Hepatocyte (in vitro differentiated cells): ENCODE measurements around the gene ME2. TPM values are rescaled to one million over a fixed set of nuclear protein-coding genes. Genes with fewer than 3 reads are reported as not detected.

Source experiments
- DNase-seq: peaks from one replicate; pipeline ENCODE4 v3.0.0-alpha.2; 2016; ENCODE audit warnings: low spot score
- H2AFZ ChIP-seq: fragments of 200-600 bp; sonication (generic); 2 replicates; pipeline ENCODE4 v1.6.0; 2016; ENCODE audit warnings: antibody characterized with exemption, mild to moderate bottlenecking
- H3K27ac ChIP-seq: fragments of 200-600 bp; sonication (generic); 2 replicates; pipeline ENCODE4 v1.5.1; 2016; ENCODE audit warnings: mild to moderate bottlenecking
- H3K27me3 ChIP-seq: fragments of 200-600 bp; sonication (generic); 2 replicates; pipeline ENCODE4 v1.6.1; 2016
- H3K36me3 ChIP-seq: fragments of 200-600 bp; sonication (generic); replicated peaks from 2 replicates; pipeline ENCODE4 v1.5.1; 2016; ENCODE audit warnings: low read depth; ENCODE audit not compliant: insufficient read depth
- H3K4me1 ChIP-seq: fragments of 200-600 bp; sonication (generic); 2 replicates; pipeline ENCODE4 v1.5.1; 2016; ENCODE audit warnings: mild to moderate bottlenecking, moderate library complexity; ENCODE audit not compliant: insufficient read depth
- H3K4me2 ChIP-seq: fragments of 200-600 bp; sonication (generic); 2 replicates; pipeline ENCODE4 v1.6.0; 2016
- H3K4me3 ChIP-seq: fragments of 200-600 bp; sonication (generic); 2 replicates; pipeline ENCODE4 v1.5.1; 2016; ENCODE audit warnings: mild to moderate bottlenecking
- H3K79me2 ChIP-seq: fragments of 200-600 bp; sonication (generic); 2 replicates; pipeline ENCODE4 v1.6.0; 2017; ENCODE audit warnings: mild to moderate bottlenecking
- H3K9me2 ChIP-seq: fragments of 200-600 bp; sonication (generic); replicated peaks from 2 replicates; pipeline ENCODE4 v1.6.0; 2017; ENCODE audit warnings: mild to moderate bottlenecking; ENCODE audit not compliant: insufficient read depth
- H3K9me3 ChIP-seq: fragments of 200-600 bp; sonication (generic); 2 replicates; pipeline ENCODE4 v1.5.1; 2016; ENCODE audit warnings: low read depth, mild to moderate bottlenecking
- H4K20me1 ChIP-seq: fragments of 200-600 bp; sonication (generic); 2 replicates; pipeline ENCODE4 v1.6.0; 2016; ENCODE audit warnings: mild to moderate bottlenecking; ENCODE audit not compliant: insufficient read depth, poor library complexity, severe bottlenecking
- EZH2 ChIP-seq: fragments of 200-600 bp; sonication (generic); IDR thresholded peaks from 2 replicates; pipeline ENCODE4 v1.6.1; 2016; ENCODE audit warnings: antibody characterized with exemption, mild to moderate bottlenecking, borderline replicate concordance
- EZH2phosphoT487 ChIP-seq: fragments of 200-600 bp; sonication (generic); IDR thresholded peaks from one replicate; pipeline ENCODE4 v1.6.1; 2018; ENCODE audit warnings: antibody characterized with exemption, mild to moderate bottlenecking, low read depth, moderate library complexity; ENCODE audit not compliant: unreplicated experiment, severe bottlenecking
- WGBS: methylation state at CpG from one replicate; pipeline ENCODE4 v1.1.6; 2016; ENCODE audit warnings: low lambda C conversion rate; ENCODE audit errors: missing lambda C conversion rate; 5-methylcytosine and 5-hydroxymethylcytosine counted together
- polyA plus RNA-seq: library from polyadenylated mRNA; unstranded; fragments of >200 nt; fragmentation: Nextera tagmentation; extraction: Ambion mirVana; gene quantifications from 2 replicates; pipeline ENCODE4 v1.2.1, GENCODE V29; 2016
- total RNA-seq: library from RNA; depleted of rRNA; stranded (reverse); fragments of >200 nt; gene quantifications from 2 replicates; pipeline ENCODE4 v1.2.3, GENCODE V29; 2014
- TF ChIP-seq, protein P1 (sequence below): fragments of 200-600 bp; sonication (generic); IDR thresholded peaks from 2 replicates; pipeline ENCODE4 v1.5.1; 2016; ENCODE audit warnings: antibody characterized with exemption, mild to moderate bottlenecking; ENCODE audit not compliant: poor library complexity

The ME2 gene
- total and polyA plus RNA-seq, 2 experiments from 2014 or later: 33.6 to 45.8 TPM

GRCh38 chr18:50977037-50977760, 98.3 kb downstream of the ME2 start:
- Histone ChIP-seq H3K36me3 (peaks cover 4% of the 10 kb centered on the region), H3K9me2 (no peaks in the 10 kb centered on the region), H3K4me2 (no peak overlapping the region), H4K20me1 (no peaks in the 10 kb centered on the region), H3K27ac (no peak overlapping the region), H3K9me3 (peaks cover 5% of the 10 kb centered on the region), H3K79me2 (peaks cover 4% of the 10 kb centered on the region), H3K4me1 (peaks cover 5% of the 10 kb centered on the region), H2AFZ (no peak overlapping the region), H3K27me3 (no peaks in the 10 kb centered on the region), H3K4me3 (no peak overlapping the region)
- TF ChIP-seq, protein P1, sequence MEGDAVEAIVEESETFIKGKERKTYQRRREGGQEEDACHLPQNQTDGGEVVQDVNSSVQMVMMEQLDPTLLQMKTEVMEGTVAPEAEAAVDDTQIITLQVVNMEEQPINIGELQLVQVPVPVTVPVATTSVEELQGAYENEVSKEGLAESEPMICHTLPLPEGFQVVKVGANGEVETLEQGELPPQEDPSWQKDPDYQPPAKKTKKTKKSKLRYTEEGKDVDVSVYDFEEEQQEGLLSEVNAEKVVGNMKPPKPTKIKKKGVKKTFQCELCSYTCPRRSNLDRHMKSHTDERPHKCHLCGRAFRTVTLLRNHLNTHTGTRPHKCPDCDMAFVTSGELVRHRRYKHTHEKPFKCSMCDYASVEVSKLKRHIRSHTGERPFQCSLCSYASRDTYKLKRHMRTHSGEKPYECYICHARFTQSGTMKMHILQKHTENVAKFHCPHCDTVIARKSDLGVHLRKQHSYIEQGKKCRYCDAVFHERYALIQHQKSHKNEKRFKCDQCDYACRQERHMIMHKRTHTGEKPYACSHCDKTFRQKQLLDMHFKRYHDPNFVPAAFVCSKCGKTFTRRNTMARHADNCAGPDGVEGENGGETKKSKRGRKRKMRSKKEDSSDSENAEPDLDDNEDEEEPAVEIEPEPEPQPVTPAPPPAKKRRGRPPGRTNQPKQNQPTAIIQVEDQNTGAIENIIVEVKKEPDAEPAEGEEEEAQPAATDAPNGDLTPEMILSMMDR: no peak
- TF ChIP-seq EZH2: no peak
- TF ChIP-seq EZH2phosphoT487: no peak
- DNase-seq: no peak
- 76% methylated on average over 5 of the region's 5 CpGs for WGBS

DNA sequence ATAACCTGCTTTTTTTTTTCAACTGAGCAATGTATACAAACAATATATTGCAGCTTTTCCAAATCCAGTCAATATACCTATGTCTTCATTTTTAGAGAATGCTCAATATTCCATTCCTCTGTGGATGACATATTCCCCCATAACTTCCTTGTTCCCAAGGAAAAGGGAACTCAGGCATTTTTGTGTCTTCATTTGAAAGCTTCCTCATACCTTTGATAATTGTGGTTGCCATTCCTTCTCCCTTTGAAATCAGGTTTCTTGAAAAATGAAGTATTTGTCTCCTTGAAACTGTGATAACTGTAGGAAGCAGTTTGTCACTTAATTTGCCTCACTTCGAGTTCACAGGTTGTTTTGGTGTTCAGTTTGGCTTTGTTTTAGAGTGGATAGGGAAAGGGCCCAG, 102.5 kb downstream of the ME2 start:
- Histone ChIP-seq H3K9me3 (peaks cover 5% of the 10 kb centered on the region), H4K20me1 (no peaks in the 10 kb centered on the region), H3K4me2 (no peak overlapping the region), H3K27ac (no peak overlapping the region), H2AFZ (no peak overlapping the region), H3K27me3 (no peaks in the 10 kb centered on the region), H3K79me2 (peaks cover 6% of the 10 kb centered on the region), H3K4me3 (no peak overlapping the region), H3K4me1 (peaks cover 4% of the 10 kb centered on the region), H3K36me3 (peaks cover 4% of the 10 kb centered on the region), H3K9me2 (no peaks in the 10 kb centered on the region)
- TF ChIP-seq EZH2 (no peak), EZH2phosphoT487 (no peak)
- TF ChIP-seq, protein P1: no peak
- DNase-seq: no peak
- 83% methylated on average over 1 of the region's 1 CpG for WGBS

DNA sequence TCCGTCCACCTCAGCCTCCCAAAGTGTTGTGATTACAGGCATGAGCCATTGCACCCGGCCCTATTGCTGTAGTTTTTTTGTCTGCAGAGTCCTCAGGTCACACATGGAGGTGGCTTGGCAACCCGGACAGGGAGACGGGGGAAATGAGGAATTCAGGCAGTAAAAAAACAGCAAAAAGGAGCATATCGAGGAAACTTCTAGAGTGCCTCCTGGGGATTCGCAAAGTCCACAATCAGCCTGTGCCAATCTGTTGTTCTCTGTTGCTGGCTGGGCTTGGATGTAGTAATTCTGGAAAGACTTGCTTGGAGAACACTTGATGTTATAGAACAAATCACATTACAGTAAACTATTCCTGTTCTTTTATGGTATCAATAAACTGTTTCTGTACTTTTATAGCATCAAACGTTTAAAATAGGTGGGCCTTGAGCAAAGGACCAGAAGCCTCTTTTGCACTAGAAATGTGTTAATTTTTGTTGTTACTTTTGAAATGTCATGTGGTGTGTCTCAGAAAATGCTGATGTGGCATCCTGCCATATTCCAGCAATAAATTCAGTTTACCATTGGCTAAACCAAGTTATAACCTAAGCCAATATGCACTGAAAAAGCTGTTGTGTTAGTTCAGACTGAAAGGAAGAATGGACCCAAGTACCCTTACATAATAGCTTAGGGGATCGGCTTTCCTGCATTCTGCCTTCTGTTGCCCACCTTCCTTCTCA, 103.3 kb downstream of the ME2 start:
- no peaks in the 10 kb centered on the region for H3K9me2 ChIP-seq
- no peak for TF ChIP-seq EZH2phosphoT487
- TF ChIP-seq EZH2: no peak
- TF ChIP-seq, protein P1: no peak
- H3K79me2 ChIP-seq: peaks cover 6% of the 10 kb centered on the region
- peaks cover 4% of the 10 kb centered on the region for H3K4me1 ChIP-seq
- no peaks in the 10 kb centered on the region for H3K27me3 ChIP-seq
- H3K4me2 ChIP-seq: no peak overlapping the region
- H3K4me3 ChIP-seq: no peak overlapping the region
- H3K27ac ChIP-seq: peak overlapping the region; percentile 58
- H2AFZ ChIP-seq: no peak overlapping the region
- no peak for DNase-seq
- WGBS: 85% methylated on average over 8 of the region's 8 CpGs
- H4K20me1 ChIP-seq: no peaks in the 10 kb centered on the region
- H3K9me3 ChIP-seq: no peaks in the 10 kb centered on the region
- no peaks in the 10 kb centered on the region for H3K36me3 ChIP-seq
